ENCODE measurements around the gene PKNOX2.

The PKNOX2 gene

GRCh38 chr11:125174057-125174456 lies 9.5 kb downstream of the PKNOX2 start:
- no peak for DNase-seq (ENCODE audit: low read depth)

- no peak for DNase-seq (ENCODE audit: low read depth)
These were observed 10.1 kb downstream of the PKNOX2 start for GRCh38 chr11:125174686-125175085.

DNA sequence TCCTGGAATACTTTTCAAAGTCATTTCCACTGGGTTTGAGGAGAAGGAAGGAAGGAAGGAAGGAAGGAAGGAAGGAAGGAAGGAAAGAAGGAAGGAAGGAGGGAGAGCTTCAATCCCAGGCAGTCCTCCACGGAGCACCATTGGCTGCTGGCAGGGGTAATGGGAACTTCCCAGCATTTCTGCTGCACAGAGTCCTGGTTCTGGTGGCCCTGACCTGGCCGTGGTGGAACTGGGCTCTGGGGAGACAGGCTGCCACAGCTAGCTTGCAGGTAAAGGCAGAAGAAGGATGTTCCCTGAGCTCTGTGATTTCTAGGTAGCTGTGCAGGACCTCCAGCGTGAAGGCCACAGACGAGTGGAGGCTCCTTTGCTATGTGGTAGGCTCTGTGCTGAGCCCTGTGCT lies 10.6 kb downstream of the PKNOX2 start:
- DNase-seq (ENCODE audit: low read depth): no peak

GRCh38 chr11:125175896-125176575 lies 11.5 kb downstream of the PKNOX2 start:
- DNase-seq (ENCODE audit: low read depth): no peak

- DNase-seq (ENCODE audit: low read depth): no peak
These were observed 12.3 kb downstream of the PKNOX2 start for GRCh38 chr11:125176866-125177265.

DNA sequence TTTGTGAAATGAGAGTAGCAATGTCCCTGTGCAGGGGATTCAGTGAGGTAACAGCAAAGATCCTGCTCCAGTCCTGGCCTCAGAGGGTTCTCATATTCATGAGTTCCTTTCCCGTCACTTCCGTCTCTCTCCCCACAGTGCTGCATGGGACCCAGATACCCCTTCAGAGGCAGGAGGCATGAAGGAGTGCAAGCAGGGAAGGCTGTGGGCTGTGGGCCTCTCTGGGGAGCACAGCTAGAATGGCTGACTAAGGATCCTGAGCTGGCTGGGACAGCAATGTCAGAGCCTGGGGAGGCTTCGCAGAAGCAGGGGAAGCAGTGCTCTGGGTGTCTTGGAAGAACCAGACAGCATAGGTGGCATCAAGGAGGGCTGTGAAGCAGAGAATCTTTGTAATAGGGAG lies 13.0 kb downstream of the PKNOX2 start:
- no peak for DNase-seq (ENCODE audit: low read depth)

DNA sequence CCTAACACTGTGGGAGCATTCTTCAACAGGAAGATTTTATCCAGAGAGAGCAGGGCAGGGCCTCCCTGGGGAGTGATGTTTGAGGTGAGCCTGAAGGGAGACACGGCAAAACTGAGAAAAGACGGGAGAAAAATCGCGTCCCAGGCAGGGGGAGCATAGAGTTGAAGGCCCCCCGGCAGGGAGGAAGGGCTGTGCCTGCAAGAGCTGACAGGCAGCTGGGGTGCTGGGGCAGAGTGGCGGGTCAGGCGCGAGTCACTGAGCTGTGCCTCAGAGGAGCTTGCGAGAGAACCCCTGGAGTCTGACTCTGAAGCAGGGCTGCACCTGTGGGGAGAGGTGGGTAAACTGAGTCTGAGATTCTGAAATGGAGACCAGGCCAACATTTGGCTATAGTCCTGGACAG lies 14.8 kb downstream of the PKNOX2 start:
- no peak for DNase-seq (ENCODE audit: low read depth)

GRCh38 chr11:125179895-125180294 lies 15.3 kb downstream of the PKNOX2 start:
- DNase-seq (ENCODE audit: low read depth): no peak

GRCh38 chr11:125180413-125181305 lies 16.1 kb downstream of the PKNOX2 start:
- DNase-seq (ENCODE audit: low read depth): no peak

GRCh38 chr11:125182573-125182972 lies 18.0 kb downstream of the PKNOX2 start:
- DNase-seq (ENCODE audit: low read depth): no peak

GRCh38 chr11:125183641-125184040 lies 19.1 kb downstream of the PKNOX2 start:
- DNase-seq (ENCODE audit: low read depth): no peak

DNA sequence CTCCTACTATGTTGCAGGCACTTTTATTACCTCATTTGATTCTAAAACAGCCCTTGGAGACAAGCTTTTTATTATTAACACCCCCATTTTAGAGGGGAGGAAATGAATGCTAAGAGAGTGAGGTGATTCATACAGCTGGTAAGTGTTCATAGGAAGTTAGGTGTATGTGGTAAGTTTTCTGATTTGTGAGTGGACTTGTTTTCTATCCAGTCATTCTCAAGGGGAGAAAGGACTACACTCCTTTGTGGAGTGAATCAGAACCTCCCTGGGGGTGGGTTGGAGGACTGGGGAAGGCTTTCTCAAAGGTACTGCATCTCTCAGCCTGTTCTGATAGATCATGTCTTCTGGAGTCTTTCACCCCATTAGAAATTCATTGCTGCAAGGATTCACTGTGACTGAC lies 23.5 kb downstream of the PKNOX2 start:
- no peak for DNase-seq (ENCODE audit: low read depth)

DNA sequence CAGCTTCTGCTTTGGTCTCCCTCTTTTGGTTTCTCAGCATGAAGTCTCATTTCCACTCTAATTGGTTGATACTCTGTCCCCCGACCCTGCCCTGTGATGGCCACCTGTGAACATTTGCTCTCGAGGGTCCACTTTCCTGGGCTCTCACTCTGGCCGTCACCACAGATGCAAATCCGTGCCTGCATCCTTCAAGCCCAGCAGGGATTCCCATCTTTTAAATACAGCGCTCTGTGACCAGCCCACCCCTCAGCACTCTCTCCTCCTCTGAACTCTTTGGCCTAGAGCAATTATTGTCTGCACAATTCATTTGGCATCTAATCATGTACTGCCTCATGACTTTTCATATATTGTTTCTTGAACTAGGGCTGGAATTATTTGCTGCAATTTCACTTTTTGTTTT lies 26.0 kb downstream of the PKNOX2 start:
- DNase-seq (ENCODE audit: low read depth): no peak

DNA sequence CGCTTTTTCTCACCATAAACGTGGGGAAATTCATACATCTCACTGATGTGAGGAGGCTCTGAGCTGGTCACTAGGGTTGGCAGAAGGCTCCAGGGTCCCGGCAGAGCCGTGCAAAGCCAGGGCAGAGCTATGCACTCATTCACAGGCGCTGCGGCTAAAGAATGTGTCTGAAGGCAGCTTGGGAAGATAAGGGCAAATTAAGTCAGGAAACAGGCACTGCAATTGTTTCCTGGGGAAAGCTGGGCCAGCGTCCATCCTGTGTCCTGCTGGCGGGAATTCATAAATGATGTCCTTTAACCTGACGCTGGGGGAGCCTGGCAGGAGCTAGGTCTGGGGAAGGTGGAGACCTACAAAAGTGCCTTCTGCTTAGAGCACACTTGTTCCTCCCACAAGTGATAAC lies 27.6 kb downstream of the PKNOX2 start:
- no peak for DNase-seq (ENCODE audit: low read depth)

- no peak for DNase-seq (ENCODE audit: low read depth)
These were observed 28.3 kb downstream of the PKNOX2 start for GRCh38 chr11:125192717-125193415.

GRCh38 chr11:125193416-125193726 lies 28.8 kb downstream of the PKNOX2 start:
- DNase-seq (ENCODE audit: low read depth): no peak

DNA sequence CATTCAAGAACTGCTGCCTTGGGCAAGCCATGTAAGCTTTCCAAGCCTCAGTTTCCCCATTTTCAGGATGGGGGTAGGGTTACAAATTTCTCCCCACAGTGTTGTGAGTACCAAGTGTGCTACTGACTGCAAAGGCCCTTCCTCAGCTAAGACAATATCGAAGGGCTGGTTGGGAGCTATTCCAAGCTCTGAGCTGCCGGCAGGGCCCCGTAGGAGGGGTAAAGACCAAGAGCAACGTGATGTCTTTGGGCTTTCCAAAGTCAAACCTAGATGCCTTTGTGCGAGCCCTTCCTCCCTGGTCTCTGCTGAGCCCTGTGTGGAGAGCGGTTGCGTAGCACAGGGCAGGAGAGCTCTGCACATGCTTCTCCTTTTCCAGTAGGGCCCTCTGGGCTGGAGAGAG lies 29.3 kb downstream of the PKNOX2 start:
- no peak for DNase-seq (ENCODE audit: low read depth)

DNA sequence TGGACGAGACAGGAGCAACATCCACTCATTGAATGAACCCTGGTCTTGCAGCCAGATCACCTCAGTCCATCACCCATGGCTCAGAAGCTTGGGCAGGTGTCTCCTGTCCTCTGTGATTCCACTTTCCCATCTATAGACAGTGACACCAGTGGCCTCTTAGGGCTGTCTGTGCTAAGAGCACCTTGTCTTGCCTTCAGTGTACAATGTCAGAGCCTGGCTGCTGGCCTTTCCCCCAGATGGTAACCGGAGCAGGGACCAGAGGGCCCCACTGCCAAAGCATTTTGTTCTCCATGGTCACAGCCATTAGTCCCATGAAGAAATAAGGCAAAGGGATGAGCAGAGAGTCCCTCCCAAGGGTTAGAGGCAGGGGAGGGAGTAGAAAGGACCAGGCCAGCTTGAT lies 35.4 kb downstream of the PKNOX2 start:
- no peak for DNase-seq (ENCODE audit: low read depth)

DNA sequence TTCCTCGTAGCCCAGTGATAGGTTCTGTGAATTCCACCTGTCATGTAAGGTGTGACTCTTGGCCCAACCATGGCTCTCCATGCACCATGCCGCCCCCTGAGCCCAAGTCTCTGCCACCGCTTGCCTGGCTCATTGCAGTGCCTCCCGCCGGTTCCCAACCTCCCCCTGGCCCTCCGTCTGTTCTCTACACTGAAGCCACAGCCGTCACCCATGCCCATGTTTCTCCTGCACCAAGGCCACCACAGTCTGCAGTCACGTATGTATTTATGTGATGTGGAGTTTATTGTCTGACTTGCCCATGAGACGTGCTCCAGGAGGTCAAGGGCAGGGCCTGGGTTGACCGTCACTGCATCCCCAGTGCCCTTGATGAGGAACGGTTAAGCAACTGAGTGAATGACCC lies 35.9 kb downstream of the PKNOX2 start:
- no peak for DNase-seq (ENCODE audit: low read depth)

- DNase-seq (ENCODE audit: low read depth): no peak
These were observed 37.1 kb downstream of the PKNOX2 start for GRCh38 chr11:125201525-125202141.

GRCh38 chr11:125202362-125202880 lies 37.9 kb downstream of the PKNOX2 start:
- DNase-seq (ENCODE audit: low read depth): no peak

GRCh38 chr11:125202977-125203376 lies 38.4 kb downstream of the PKNOX2 start:
- DNase-seq (ENCODE audit: low read depth): no peak
